GM18867 (cell line): Measurements from ENCODE around the gene VAMP3.

Experiments used
- ATAC-seq: cut with Tn5 transposase; IDR thresholded peaks from one replicate; pipeline ENCODE4 v1.9.1; 2021; ENCODE audit warnings: mild to moderate bottlenecking, moderate library complexity; ENCODE audit not compliant: unreplicated experiment

The VAMP3 gene

GRCh38 chr1:7810395-7810794 is 39.3 kb downstream of the VAMP3 start:
- ATAC-seq = no peak

- ATAC-seq = no peak
Observed at GRCh38 chr1:7811476-7811875, 40.4 kb downstream of the VAMP3 start.

- ATAC-seq = no peak
Observed at GRCh38 chr1:7813677-7814373, 42.7 kb downstream of the VAMP3 start.

- no peak for ATAC-seq
Observed at GRCh38 chr1:7821282-7821681, 50.2 kb downstream of the VAMP3 start.

- ATAC-seq = no peak
Observed at GRCh38 chr1:7824701-7825100, 53.6 kb downstream of the VAMP3 start.

- ATAC-seq = no peak
Observed at GRCh38 chr1:7826363-7826762, 55.3 kb downstream of the VAMP3 start.

GRCh38 chr1:7827126-7827955 is 56.2 kb downstream of the VAMP3 start:
- ATAC-seq = no peak
